ENCODE data around the gene SLF1. TPM values are rescaled to one million over a fixed set of nuclear protein-coding genes. Genes with fewer than 3 reads are reported as not detected.

The SLF1 gene
- total and polyA plus RNA-seq, 2 donors (not counting 1 experiment from before 2014, with no cell fraction given), result 3.5 to 15.2 TPM

DNA sequence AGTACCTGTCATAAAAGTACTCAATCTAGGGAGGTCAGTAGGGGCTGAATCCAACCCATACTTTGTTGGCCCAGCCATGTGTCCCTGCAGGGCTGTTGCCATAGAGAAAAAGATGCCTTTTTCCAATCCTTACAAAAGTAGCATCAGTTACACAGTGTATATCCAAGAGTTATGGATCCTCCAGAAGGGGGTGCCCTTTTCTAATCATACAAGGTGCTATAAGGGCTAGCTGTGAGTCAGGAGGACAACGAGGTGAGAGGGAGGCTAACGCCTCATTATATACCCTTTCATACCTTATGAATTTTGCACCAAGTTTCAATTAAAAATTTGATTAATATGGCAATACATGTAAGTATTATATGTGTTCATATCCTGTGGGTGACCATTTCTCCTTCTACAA, 4.9 kb upstream of the SLF1 start:
- POLR2A ChIA-PET, result no interaction called here
- Mint-ChIP-seq H3K4me1 (peaks cover 11% of the 10 kb centered on the region), H3K27ac (no peak overlapping the region)

GRCh38 chr5:94614156-94614805, 4.2 kb upstream of the SLF1 start:
- Histone ChIP-seq H3K9ac (ENCODE audit: low read length) (no peak overlapping the region), H3K9me3 (ENCODE audit: control extremely low read depth in 1 of 3, control insufficient read depth in 2 of 3, insufficient read depth in 1 of 3, low read length in 2 of 3) (no peaks in the 10 kb centered on the region), H3K4me1 (ENCODE audit: control insufficient read depth in 2 of 2, insufficient read depth in 2 of 2, low read length in 2 of 2) (peaks cover 11% of the 10 kb centered on the region in 2 donors), H3K36me3 (replicated peaks in 1 of 2; ENCODE audit: control extremely low read depth in 1 of 2, control insufficient read depth in 1 of 2, extremely low read depth in 1 of 2, insufficient read depth in 2 of 2, low read length in 1 of 2) (peaks cover 0 to 3% of the 10 kb centered on the region in 2 experiments), H2AFZ (ENCODE audit: insufficient read depth, low read depth, low read length, poor library complexity, severe bottlenecking) (no peak overlapping the region), H4K20me1 (ENCODE audit: control insufficient read depth, insufficient read depth, low read length, poor library complexity, severe bottlenecking) (no peaks in the 10 kb centered on the region), H3K27ac (ENCODE audit: low read length in 2 of 2) (no peak overlapping the region), H3K27me3 (replicated peaks in 1 of 4; ENCODE audit: control extremely low read depth in 1 of 4, control insufficient read depth in 3 of 4, insufficient read depth in 4 of 4, low read length in 3 of 4) (no peaks in the 10 kb centered on the region), H3K4me3 (ENCODE audit: control extremely low read depth in 1 of 5, extremely low read depth in 1 of 5, insufficient read depth in 1 of 5, low read depth in 2 of 5, low read length in 4 of 5) (no peak overlapping the region), H3K79me2 (ENCODE audit: control insufficient read depth, insufficient read depth, low read length) (peaks cover 4% of the 10 kb centered on the region), H3K4me2 (replicated peaks; ENCODE audit: low read depth, low read length, poor library complexity, severe bottlenecking) (no peak overlapping the region)
- intact Hi-C loops (cut with micrococcal nuclease), result loop anchor here (2.0 to 10.0 kb wide), 2 partner anchors 237 to 941 kb away; partner anchors contain the start of genes ARSK and SKIC3
- ATAC-seq (ENCODE audit: low read depth), result no peak
- H3K4me3 Mint-ChIP-seq, result no peak overlapping the region
- no peak for DNase-seq
- POLR2A ChIA-PET, result no interaction called here
- H3K4me1 Mint-ChIP-seq, result peaks cover 15% of the 10 kb centered on the region
- 96% methylated on average over 2 of the region's 2 CpGs for WGBS (ENCODE audit: insufficient coverage)
- peak overlapping the region; percentile 1 for H3K27ac Mint-ChIP-seq
- no peaks in the 10 kb centered on the region for H3K9me3 Mint-ChIP-seq (ENCODE audit: insufficient read depth)
- TF ChIP-seq, protein P1, sequence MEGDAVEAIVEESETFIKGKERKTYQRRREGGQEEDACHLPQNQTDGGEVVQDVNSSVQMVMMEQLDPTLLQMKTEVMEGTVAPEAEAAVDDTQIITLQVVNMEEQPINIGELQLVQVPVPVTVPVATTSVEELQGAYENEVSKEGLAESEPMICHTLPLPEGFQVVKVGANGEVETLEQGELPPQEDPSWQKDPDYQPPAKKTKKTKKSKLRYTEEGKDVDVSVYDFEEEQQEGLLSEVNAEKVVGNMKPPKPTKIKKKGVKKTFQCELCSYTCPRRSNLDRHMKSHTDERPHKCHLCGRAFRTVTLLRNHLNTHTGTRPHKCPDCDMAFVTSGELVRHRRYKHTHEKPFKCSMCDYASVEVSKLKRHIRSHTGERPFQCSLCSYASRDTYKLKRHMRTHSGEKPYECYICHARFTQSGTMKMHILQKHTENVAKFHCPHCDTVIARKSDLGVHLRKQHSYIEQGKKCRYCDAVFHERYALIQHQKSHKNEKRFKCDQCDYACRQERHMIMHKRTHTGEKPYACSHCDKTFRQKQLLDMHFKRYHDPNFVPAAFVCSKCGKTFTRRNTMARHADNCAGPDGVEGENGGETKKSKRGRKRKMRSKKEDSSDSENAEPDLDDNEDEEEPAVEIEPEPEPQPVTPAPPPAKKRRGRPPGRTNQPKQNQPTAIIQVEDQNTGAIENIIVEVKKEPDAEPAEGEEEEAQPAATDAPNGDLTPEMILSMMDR (IDR thresholded peaks at IDR 0.05), result no peak
- TF ChIP-seq EZH2 (IDR thresholded peaks at IDR 0.05; ENCODE audit: borderline replicate concordance, insufficient read depth, low read depth, low read length, poor library complexity, severe bottlenecking), result no peak
- H3K27me3 Mint-ChIP-seq, result no peaks in the 10 kb centered on the region
- CTCF ChIA-PET, result interaction anchor here (0.9 to 4.1 kb wide), 3 partner anchors 78 to 126 kb away, joined by 3 to 26 read pairs (median 3); no protein-coding TSS in a partner anchor

More for the DNA sequence above, 4.9 kb upstream of the SLF1 start:
- no peak overlapping the region for H3K27ac ChIP-seq (ENCODE audit: low read length in 2 of 2)
- H3K9ac ChIP-seq (ENCODE audit: low read length), result no peak overlapping the region
- CTCF ChIA-PET, result interaction anchor here (0.9 to 4.1 kb wide), 3 partner anchors 79 to 126 kb away, joined by 3 to 26 read pairs (median 3); no protein-coding TSS in a partner anchor
- H3K9me3 ChIP-seq (ENCODE audit: control extremely low read depth in 1 of 3, control insufficient read depth in 2 of 3, insufficient read depth in 1 of 3, low read length in 2 of 3), result no peaks in the 10 kb centered on the region
- H3K4me1 ChIP-seq (ENCODE audit: control insufficient read depth in 2 of 2, insufficient read depth in 2 of 2, low read length in 2 of 2), result peaks cover 7 to 8% of the 10 kb centered on the region in 2 donors
- no peaks in the 10 kb centered on the region for H3K79me2 ChIP-seq (ENCODE audit: control insufficient read depth, insufficient read depth, low read length)
- peaks cover 0 to 3% of the 10 kb centered on the region in 2 experiments for H3K36me3 ChIP-seq (replicated peaks in 1 of 2; ENCODE audit: control extremely low read depth in 1 of 2, control insufficient read depth in 1 of 2, extremely low read depth in 1 of 2, insufficient read depth in 2 of 2, low read length in 1 of 2)
- no peak overlapping the region for H2AFZ ChIP-seq (ENCODE audit: insufficient read depth, low read depth, low read length, poor library complexity, severe bottlenecking)
- intact Hi-C loops (cut with micrococcal nuclease), result loop anchor here (1.0 to 10.0 kb wide), 2 partner anchors 125 to 941 kb away; partner anchors contain the start of genes ARSK and SKIC3
- H3K27me3 Mint-ChIP-seq, result no peaks in the 10 kb centered on the region
- H3K9me3 Mint-ChIP-seq (ENCODE audit: insufficient read depth), result no peaks in the 10 kb centered on the region
- ATAC-seq (ENCODE audit: low read depth) (no peak), DNase-seq (peak; percentile 35)
- TF ChIP-seq EZH2 (IDR thresholded peaks at IDR 0.05; ENCODE audit: borderline replicate concordance, insufficient read depth, low read depth, low read length, poor library complexity, severe bottlenecking), result no peak
- TF ChIP-seq, protein P1 (IDR thresholded peaks at IDR 0.05), result no peak
- no peaks in the 10 kb centered on the region for H4K20me1 ChIP-seq (ENCODE audit: control insufficient read depth, insufficient read depth, low read length, poor library complexity, severe bottlenecking)
- H3K4me2 ChIP-seq (replicated peaks; ENCODE audit: low read depth, low read length, poor library complexity, severe bottlenecking), result no peak overlapping the region
- H3K4me3 ChIP-seq (ENCODE audit: control extremely low read depth in 1 of 5, extremely low read depth in 1 of 5, insufficient read depth in 1 of 5, low read depth in 2 of 5, low read length in 4 of 5), result no peak overlapping the region
- WGBS (ENCODE audit: insufficient coverage), result no CpG with 5 or more reads among the region's 2 CpGs
- no peaks in the 10 kb centered on the region for H3K27me3 ChIP-seq (replicated peaks in 1 of 4; ENCODE audit: control extremely low read depth in 1 of 4, control insufficient read depth in 3 of 4, insufficient read depth in 4 of 4, low read length in 3 of 4)
- H3K4me3 Mint-ChIP-seq, result no peak overlapping the region

Data from B cell (primary cell).